ENCODE data around the gene OR10K1.

GRCh38 chr1:158426137-158426536 is 35.5 kb upstream of the OR10K1 start, which contains the start of gene OR10K2:
- TF ChIP-seq CTCF (IDR thresholded peaks at IDR 0.05; ENCODE audit: low read length) (no peak), EZH2 (IDR thresholded peaks at IDR 0.05; ENCODE audit: borderline replicate concordance, low read length) (no peak)

Measured in OCI-LY1 (cell line).